HepG2 (cell line): ENCODE measurements around the gene ZNF302. TPM values are rescaled to one million over a fixed set of nuclear protein-coding genes. Genes with fewer than 3 reads are reported as not detected.

Experiments used
- ASH2L ChIP-seq: fragments of 300-600, 200-600 bp; sonication (generic); IDR thresholded peaks from 2 replicates; pipeline ENCODE4 v1.7.0; 2017; ENCODE audit warnings: low read depth, mild to moderate bottlenecking, moderate library complexity, mixed read lengths, low read length; ENCODE audit not compliant: insufficient read length
- CEBPB ChIP-seq: IDR thresholded peaks from 2 replicates; pipeline ENCODE4 v1.6.1; 2011; ENCODE audit warnings: low read depth, low read length, improper control_type of control experiment, borderline replicate concordance
- CREM ChIP-seq, 2 experiments: sonication (generic) in 1 of 2; formaldehyde crosslinking in 1 of 2; IDR thresholded peaks; 2 replicates each; pipeline versions ENCODE4 v1.4.0 to v1.6.1; 2016 to 2020; ENCODE audit warnings: antibody characterized with exemption in 1 of 2, mild to moderate bottlenecking in 1 of 2, missing genetic modification reagents in 1 of 2
- FOXP1 ChIP-seq, 2 experiments: fragments of 450-650 bp in 1 of 2; IDR thresholded peaks; 2 replicates each; pipeline ENCODE4 v1.6.1; 2017 to 2018; ENCODE audit warnings: antibody characterized with exemption in 1 of 2
- GABPA ChIP-seq, 2 experiments: IDR thresholded peaks; 2 replicates each; pipeline ENCODE4 v1.6.1; 2011 to 2016; ENCODE audit warnings: low read depth in 2 of 2, low read length in 1 of 2, missing biosample characterization in 1 of 2, missing genetic modification characterization in 1 of 2
- HBP1 ChIP-seq: IDR thresholded peaks from 2 replicates; pipeline ENCODE4 v1.6.1; 2016; ENCODE audit warnings: low read depth, control low read depth
- HIVEP1 ChIP-seq: sonication (generic); formaldehyde crosslinking; IDR thresholded peaks from 2 replicates; pipeline ENCODE4 v1.4.0; 2020; ENCODE audit warnings: mild to moderate bottlenecking, missing genetic modification reagents
- MNT ChIP-seq: fragments of 450-650 bp; IDR thresholded peaks from 2 replicates; pipeline ENCODE4 v1.6.1; 2016
- PHF21A ChIP-seq: sonication (generic); formaldehyde crosslinking; IDR thresholded peaks from 2 replicates; pipeline ENCODE4 v1.5.0; 2020; ENCODE audit warnings: mild to moderate bottlenecking, missing genetic modification reagents
- POLR2A ChIP-seq, 2 experiments: IDR thresholded peaks; 2 replicates each; pipeline ENCODE4 v1.6.1; 2011; ENCODE audit warnings: low read depth in 2 of 2, low read length in 2 of 2, mild to moderate bottlenecking in 1 of 2, moderate library complexity in 1 of 2; ENCODE audit not compliant: insufficient read depth in 1 of 2
- RARA ChIP-seq: IDR thresholded peaks from 2 replicates; pipeline ENCODE4 v1.6.1; 2016; ENCODE audit warnings: missing genetic modification reagents, missing compliant biosample characterization
- RFX5 ChIP-seq: IDR thresholded peaks from 2 replicates; pipeline ENCODE4 v1.6.1; 2011; ENCODE audit warnings: low read depth, low read length, improper control_type of control experiment
- SIN3A ChIP-seq: IDR thresholded peaks from 2 replicates; pipeline ENCODE4 v1.6.1; 2011; ENCODE audit warnings: low read depth, mild to moderate bottlenecking, control low read depth, low read length, borderline replicate concordance
- TCF7L2 ChIP-seq: IDR thresholded peaks from 2 replicates; pipeline ENCODE4 v1.6.1; 2011; ENCODE audit warnings: mild to moderate bottlenecking, low read depth, low read length, moderate library complexity
- THRA ChIP-seq: sonication (generic); formaldehyde crosslinking; IDR thresholded peaks from 2 replicates; pipeline ENCODE4 v1.4.0; 2020; ENCODE audit warnings: missing genetic modification reagents, borderline replicate concordance
- ZBTB14 ChIP-seq: sonication (generic); formaldehyde crosslinking; IDR thresholded peaks from 2 replicates; pipeline ENCODE4 v1.4.0; 2020; ENCODE audit warnings: missing genetic modification reagents
- ZFP37 ChIP-seq: sonication (generic); formaldehyde crosslinking; IDR thresholded peaks from 2 replicates; pipeline ENCODE4 v1.4.0; 2020; ENCODE audit warnings: missing genetic modification reagents, borderline replicate concordance
- ZFY ChIP-seq: sonication (generic); formaldehyde crosslinking; IDR thresholded peaks from 2 replicates; pipeline ENCODE4 v1.4.0; 2020; ENCODE audit warnings: missing genetic modification reagents
- ZGPAT ChIP-seq: IDR thresholded peaks from 2 replicates; pipeline ENCODE4 v1.6.1; 2016; ENCODE audit warnings: mild to moderate bottlenecking
- ZNF567 ChIP-seq: sonication (generic); formaldehyde crosslinking; IDR thresholded peaks from 2 replicates; pipeline ENCODE4 v1.8.1; 2023; ENCODE audit warnings: mild to moderate bottlenecking, missing genetic modification reagents, borderline replicate concordance
- ZNF737 ChIP-seq: sonication (generic); formaldehyde crosslinking; IDR thresholded peaks from 2 replicates; pipeline ENCODE4 v1.5.0; 2020; ENCODE audit warnings: missing genetic modification reagents, mild to moderate bottlenecking, borderline replicate concordance
- ZSCAN9 ChIP-seq: IDR thresholded peaks from 2 replicates; pipeline ENCODE4 v1.6.1; 2016; ENCODE audit warnings: borderline replicate concordance
- polyA plus RNA-seq, 8 experiments: library from polyadenylated mRNA; depleted of rRNA in 3 of 8; stranded (reverse) in 7 of 8; unstranded in 1 of 8; fragments of >200 nt; fragmentation: Illumina TruSeq in 4 of 8; extraction: Trizol in 4 of 8; gene quantifications; 2 replicates each; pipeline versions ENCODE4 v1.2.1 to v1.2.3, GENCODE V29; 2011 to 2016; ENCODE audit warnings: low read depth in 4 of 8, missing spikeins in 1 of 8, mixed read lengths in 1 of 8; ENCODE audit not compliant: insufficient read depth in 1 of 8
- total RNA-seq, 5 experiments: library from RNA; depleted of rRNA; stranded (reverse); fragments of >200 nt; fragmentation: Illumina TruSeq; extraction: Trizol; gene quantifications; 2 replicates each; pipeline ENCODE4 v1.2.3, GENCODE V29; 2016; ENCODE audit warnings: low read depth in 1 of 5

ZNF302 gene
- total and polyA plus RNA-seq, 2 of the 13 experiments (the other 11 are each of a cell fraction or from before 2014, with no cell fraction given), result not detected

GRCh38 chr19:34734537-34735103 lies 57.1 kb downstream of the ZNF302 start (continued):
- TF ChIP-seq ZBTB14, result no peak
- TF ChIP-seq TCF7L2, result no peak
- TF ChIP-seq FOXP1 (IDR thresholded peaks at IDR 0.05), result no peak
- no peak for TF ChIP-seq FOXP1 (CRISPR knock-in tag; IDR thresholded peaks at IDR 0.05)
- no peak for TF ChIP-seq THRA (CRISPR knock-in tag)
- TF ChIP-seq HBP1 (CRISPR knock-in tag), result no peak
- peak; percentile 11; the same call in 1 of the 2 replicates for TF ChIP-seq PHF21A (CRISPR knock-in tag)
- TF ChIP-seq RFX5, result peak; percentile 7; the same call in 1 of the 2 replicates
- TF ChIP-seq ASH2L, result peak; percentile 69
- peak; percentile 58; the same call in 1 of the 2 replicates for TF ChIP-seq CEBPB
- no peak for TF ChIP-seq ZFY (CRISPR knock-in tag)
- 0 out of 2 replicates have a peak, but pooled peaks have one; percentile 11 for TF ChIP-seq ZNF567 (CRISPR knock-in tag)
- TF ChIP-seq SIN3A, result no peak
- peak; percentile 35; the same call in 1 of the 2 replicates for TF ChIP-seq ZGPAT (CRISPR knock-in tag)
- TF ChIP-seq ZFP37 (CRISPR knock-in tag), result no peak
- peak; percentile 76; the same call in 1 of the 2 replicates for TF ChIP-seq CREM (IDR thresholded peaks at IDR 0.05)
- TF ChIP-seq CREM (CRISPR knock-in tag; IDR thresholded peaks at IDR 0.05), result no peak
- no peak for TF ChIP-seq RARA (CRISPR knock-in tag)
- no peak for TF ChIP-seq ZSCAN9
- TF ChIP-seq MNT, result peak; percentile 59; the same call in 1 of the 2 replicates
- TF ChIP-seq ZNF737 (CRISPR knock-in tag), result 0 out of 2 replicates have a peak, but pooled peaks have one; percentile 16
- no peak for TF ChIP-seq HIVEP1
- TF ChIP-seq GABPA (IDR thresholded peaks at IDR 0.05; ENCODE audit: low read depth, low read length), result no peak
- no peak for TF ChIP-seq GABPA (CRISPR knock-in tag; IDR thresholded peaks at IDR 0.05; ENCODE audit: low read depth)
- TF ChIP-seq POLR2A (IDR thresholded peaks at IDR 0.05; ENCODE audit: insufficient read depth in 1 of 2, low read depth in 2 of 2, low read length in 2 of 2), result no peak
